SK-N-SH treated with all-trans-retinoic acid at 6 μM for 48 hours (cell line): ENCODE results near the gene CACHD1.
"Not testable (repeated sequence)": the region's sequence is repeated elsewhere in the genome, so short reads cannot be mapped to it uniquely, and the experiment has no call there.

ENCODE experiments used
- OSR1 ChIP-seq: fragments of 250-450 bp; sonication (Bioruptor Pico); IDR thresholded peaks from 2 replicates; pipeline ENCODE4 v1.8.0; 2022; ENCODE audit warnings: moderate library complexity, mild to moderate bottlenecking, inconsistent platforms
- PPARA ChIP-seq: fragments of 250-450 bp; sonication (Bioruptor Pico); IDR thresholded peaks from 2 replicates; pipeline ENCODE4 v1.5.0; 2020; ENCODE audit warnings: mild to moderate bottlenecking, borderline replicate concordance
- RARB ChIP-seq: fragments of 250-450 bp; sonication (Bioruptor Pico); IDR thresholded peaks from 2 replicates; pipeline ENCODE4 v1.8.0; 2021; ENCODE audit warnings: mild to moderate bottlenecking, moderate library complexity
- ZNF70 ChIP-seq: fragments of 450-650 bp; formaldehyde crosslinking; IDR thresholded peaks from 2 replicates; pipeline ENCODE4 v1.5.0; 2020; ENCODE audit warnings: mild to moderate bottlenecking, moderate library complexity
- TF ChIP-seq, protein P1 (sequence below): fragments of 250-450 bp; sonication (Bioruptor Pico); IDR thresholded peaks from 2 replicates; pipeline ENCODE4 v1.8.0; 2020; ENCODE audit warnings: mild to moderate bottlenecking, moderate library complexity, borderline replicate concordance

DNA sequence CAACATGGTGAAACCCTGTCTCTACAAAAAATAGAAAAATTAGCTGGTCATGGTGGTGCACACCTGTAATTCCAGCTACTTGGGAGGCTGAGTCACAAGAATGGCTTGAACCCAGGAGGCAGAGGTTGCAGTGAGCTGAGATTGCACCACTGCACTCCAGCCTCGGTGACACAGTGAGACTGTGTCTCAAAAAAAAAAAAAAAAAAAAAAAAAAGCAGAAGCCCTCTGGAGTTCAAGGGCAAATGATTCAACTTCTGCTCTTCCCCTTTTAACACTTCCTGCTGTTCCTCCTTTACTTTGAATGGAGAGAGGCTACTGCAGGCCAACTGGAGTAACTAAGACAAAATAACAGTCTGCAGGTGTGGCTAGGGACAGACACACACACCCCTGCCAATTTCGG is 42.3 kb downstream of the CACHD1 start:
- not testable (repeated sequence) for TF ChIP-seq PPARA; OSR1 (CRISPR knock-in tag); RARB; ZNF70 (CRISPR knock-in tag)
- TF ChIP-seq, protein P1, sequence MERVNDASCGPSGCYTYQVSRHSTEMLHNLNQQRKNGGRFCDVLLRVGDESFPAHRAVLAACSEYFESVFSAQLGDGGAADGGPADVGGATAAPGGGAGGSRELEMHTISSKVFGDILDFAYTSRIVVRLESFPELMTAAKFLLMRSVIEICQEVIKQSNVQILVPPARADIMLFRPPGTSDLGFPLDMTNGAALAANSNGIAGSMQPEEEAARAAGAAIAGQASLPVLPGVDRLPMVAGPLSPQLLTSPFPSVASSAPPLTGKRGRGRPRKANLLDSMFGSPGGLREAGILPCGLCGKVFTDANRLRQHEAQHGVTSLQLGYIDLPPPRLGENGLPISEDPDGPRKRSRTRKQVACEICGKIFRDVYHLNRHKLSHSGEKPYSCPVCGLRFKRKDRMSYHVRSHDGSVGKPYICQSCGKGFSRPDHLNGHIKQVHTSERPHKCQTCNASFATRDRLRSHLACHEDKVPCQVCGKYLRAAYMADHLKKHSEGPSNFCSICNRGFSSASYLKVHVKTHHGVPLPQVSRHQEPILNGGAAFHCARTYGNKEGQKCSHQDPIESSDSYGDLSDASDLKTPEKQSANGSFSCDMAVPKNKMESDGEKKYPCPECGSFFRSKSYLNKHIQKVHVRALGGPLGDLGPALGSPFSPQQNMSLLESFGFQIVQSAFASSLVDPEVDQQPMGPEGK (CRISPR knock-in tag) = not testable (repeated sequence)
